Transverse colon (tissue), 3 donors: ENCODE results near the gene SMG6.

Experiments used
- POLR2A ChIP-seq: fragments of 450-650 bp; IDR thresholded peaks from one replicate; pipeline ENCODE4 v1.6.1; 2016; ENCODE audit warnings: antibody characterized with exemption, mild to moderate bottlenecking, moderate library complexity
- TF ChIP-seq, protein P1 (sequence below), 5 experiments: fragments of 200-600 bp in 3 of 5; fragments of 450-650 bp in 2 of 5; sonication (generic) in 3 of 5; IDR thresholded peaks; 1 replicate in 2 of 5; 2 replicates in 3 of 5; pipeline ENCODE4 v1.5.1; 2016 to 2017; ENCODE audit warnings: antibody characterized with exemption in 5 of 5, inconsistent platforms in 3 of 5, mild to moderate bottlenecking in 2 of 5, moderate library complexity in 1 of 5

DNA sequence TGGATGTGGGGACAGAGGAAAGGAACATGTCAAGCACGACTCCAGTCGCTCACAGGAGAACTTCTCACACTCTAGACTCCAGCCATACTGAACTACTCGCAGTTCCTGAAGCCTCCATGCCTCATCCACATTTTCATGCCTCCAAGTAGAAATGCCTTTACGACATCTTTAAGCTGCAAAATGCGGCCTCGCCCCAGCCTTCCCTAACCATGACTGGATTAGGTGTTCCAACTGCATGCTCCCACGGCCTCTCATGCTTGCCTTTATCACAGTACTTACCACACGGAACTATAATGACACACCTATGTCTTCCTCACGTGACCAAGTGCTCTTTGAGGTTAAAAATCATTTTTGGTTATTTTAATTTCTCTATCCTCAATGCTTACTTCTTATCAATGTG, 23.9 kb downstream of the SMG6 start:
- TF ChIP-seq, protein P1, sequence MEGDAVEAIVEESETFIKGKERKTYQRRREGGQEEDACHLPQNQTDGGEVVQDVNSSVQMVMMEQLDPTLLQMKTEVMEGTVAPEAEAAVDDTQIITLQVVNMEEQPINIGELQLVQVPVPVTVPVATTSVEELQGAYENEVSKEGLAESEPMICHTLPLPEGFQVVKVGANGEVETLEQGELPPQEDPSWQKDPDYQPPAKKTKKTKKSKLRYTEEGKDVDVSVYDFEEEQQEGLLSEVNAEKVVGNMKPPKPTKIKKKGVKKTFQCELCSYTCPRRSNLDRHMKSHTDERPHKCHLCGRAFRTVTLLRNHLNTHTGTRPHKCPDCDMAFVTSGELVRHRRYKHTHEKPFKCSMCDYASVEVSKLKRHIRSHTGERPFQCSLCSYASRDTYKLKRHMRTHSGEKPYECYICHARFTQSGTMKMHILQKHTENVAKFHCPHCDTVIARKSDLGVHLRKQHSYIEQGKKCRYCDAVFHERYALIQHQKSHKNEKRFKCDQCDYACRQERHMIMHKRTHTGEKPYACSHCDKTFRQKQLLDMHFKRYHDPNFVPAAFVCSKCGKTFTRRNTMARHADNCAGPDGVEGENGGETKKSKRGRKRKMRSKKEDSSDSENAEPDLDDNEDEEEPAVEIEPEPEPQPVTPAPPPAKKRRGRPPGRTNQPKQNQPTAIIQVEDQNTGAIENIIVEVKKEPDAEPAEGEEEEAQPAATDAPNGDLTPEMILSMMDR (IDR thresholded peaks at IDR 0.05) = no peak
- no peak for TF ChIP-seq POLR2A
